GM20000 (cell line): ENCODE results near the gene KLHL24.
"Not testable (repeated sequence)": the region's sequence is repeated elsewhere in the genome, so short reads cannot be mapped to it uniquely, and the experiment has no call there.

Experiments used
- DNase-seq: peaks from one replicate; pipeline ENCODE4 v3.0.0; 2012; ENCODE audit warnings: low spot score
- TF ChIP-seq, protein P1 (sequence below): IDR thresholded peaks from 2 replicates; pipeline ENCODE4 v1.5.1; 2012; ENCODE audit warnings: mild to moderate bottlenecking, control low read depth; ENCODE audit errors: extremely low read depth, missing control alignments

The KLHL24 gene

DNA sequence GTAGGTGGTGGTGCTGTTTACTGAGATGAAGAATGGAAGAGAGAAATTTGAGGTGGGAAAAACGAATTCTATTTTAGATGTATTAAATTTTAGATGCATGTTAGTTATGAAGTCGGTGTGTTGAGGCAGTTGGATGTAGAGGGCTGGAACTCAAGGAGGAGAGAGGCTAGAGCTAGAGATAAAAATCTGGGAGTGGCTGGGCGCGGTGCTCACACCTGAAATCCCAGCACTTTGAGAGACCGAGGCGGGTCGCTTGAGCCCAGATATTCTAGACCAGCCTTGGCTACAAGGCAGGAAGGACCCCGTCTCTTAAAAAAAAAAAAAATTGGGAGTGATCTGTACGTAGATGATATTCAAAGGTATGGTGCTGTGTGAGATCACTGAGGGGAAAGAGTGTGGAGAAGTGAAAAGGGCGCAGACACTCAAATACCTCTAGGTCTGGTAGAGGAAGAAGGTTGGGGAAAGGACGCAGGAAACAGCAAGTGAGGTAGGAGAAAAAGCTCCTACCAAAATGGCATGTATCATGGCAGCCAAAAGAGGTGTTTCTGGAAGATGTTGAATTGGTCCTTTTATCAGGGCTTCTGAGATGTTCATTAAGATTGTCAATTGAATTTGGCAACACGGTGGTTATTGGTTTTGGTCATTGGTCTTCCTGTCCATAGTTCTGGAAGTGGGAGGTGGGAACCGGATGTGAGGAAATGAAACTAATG is 64.0 kb downstream of the KLHL24 start:
- TF ChIP-seq, protein P1, sequence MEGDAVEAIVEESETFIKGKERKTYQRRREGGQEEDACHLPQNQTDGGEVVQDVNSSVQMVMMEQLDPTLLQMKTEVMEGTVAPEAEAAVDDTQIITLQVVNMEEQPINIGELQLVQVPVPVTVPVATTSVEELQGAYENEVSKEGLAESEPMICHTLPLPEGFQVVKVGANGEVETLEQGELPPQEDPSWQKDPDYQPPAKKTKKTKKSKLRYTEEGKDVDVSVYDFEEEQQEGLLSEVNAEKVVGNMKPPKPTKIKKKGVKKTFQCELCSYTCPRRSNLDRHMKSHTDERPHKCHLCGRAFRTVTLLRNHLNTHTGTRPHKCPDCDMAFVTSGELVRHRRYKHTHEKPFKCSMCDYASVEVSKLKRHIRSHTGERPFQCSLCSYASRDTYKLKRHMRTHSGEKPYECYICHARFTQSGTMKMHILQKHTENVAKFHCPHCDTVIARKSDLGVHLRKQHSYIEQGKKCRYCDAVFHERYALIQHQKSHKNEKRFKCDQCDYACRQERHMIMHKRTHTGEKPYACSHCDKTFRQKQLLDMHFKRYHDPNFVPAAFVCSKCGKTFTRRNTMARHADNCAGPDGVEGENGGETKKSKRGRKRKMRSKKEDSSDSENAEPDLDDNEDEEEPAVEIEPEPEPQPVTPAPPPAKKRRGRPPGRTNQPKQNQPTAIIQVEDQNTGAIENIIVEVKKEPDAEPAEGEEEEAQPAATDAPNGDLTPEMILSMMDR = no peak
- no peak for DNase-seq

DNA sequence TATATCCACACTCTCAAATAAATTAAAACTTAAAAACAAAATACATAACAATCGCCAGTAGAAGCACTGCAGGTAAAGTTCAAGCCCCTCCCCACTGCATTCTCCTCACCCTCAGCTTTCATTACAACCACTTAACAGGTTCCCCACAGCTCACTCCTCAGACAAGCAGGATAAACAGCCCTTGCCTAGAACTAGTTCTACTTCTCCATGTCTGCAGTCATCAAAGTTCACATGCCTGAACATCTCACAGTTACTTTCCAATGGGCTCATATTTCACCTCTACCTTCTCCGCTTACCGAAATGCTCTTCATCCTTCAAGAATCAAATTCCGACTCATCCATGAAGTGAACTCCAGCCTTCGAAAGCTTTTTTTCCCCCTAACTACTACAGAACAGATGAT is 66.3 kb downstream of the KLHL24 start:
- TF ChIP-seq, protein P1 = no peak
- DNase-seq = no peak

DNA sequence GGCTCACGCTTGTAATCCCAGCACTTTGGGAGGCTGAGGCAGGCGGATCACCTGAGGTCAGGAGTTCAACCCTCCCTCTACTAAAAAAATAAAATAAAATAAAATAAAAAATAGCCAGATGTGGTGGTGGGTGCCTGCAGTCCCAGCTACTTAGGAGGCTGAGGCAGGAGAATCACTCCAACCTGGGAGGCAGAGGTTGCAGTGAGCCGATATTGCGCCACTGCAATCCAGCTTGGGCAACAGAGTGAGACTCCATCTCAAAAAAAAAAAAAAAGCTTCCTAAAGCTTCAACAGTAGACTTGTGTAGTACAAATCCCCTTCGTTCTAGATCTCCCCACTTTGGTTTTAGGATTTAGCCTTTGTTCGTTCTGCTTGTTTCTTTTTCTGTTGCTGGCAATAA is 68.5 kb downstream of the KLHL24 start:
- not testable (repeated sequence) for DNase-seq

DNA sequence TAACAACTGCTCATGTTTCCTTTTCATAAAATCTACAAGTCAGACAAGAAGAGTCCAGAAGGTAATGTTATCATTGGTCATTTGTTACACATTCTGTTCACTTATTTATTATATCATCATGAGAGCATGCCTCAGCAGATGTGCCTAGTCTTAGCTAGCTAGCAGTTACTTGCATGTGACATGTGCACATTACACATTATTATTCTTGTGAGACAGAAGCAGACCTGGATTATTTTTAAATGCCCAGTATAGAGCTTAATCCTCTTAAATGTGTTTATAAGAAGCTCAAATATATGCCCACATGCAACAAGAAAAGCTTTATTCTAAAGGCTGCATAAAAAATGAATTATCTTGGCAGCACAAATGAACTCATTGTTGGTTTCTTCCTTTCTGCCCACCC is 74.8 kb downstream of the KLHL24 start:
- TF ChIP-seq, protein P1 = no peak
- DNase-seq = no peak

DNA sequence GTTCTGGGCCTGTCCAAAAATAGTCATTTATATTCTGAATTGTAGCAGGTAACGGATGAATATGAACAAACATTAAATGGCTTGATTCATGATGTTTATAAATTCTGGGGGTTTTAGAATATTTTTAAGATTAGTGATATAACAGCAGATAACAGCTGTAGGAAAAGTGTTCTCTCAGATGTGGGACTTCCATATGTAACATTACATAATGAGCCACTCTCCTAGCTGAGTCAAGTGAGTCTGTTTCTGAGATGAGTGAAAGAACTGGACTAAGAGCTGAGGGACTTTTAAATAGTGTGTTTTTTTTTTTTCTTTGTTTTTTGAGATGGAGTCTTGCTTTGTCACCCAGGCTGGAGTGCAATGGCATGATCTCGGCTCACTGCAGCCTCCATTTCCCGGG is 76.1 kb downstream of the KLHL24 start:
- DNase-seq = no peak
- TF ChIP-seq, protein P1 = no peak

DNA sequence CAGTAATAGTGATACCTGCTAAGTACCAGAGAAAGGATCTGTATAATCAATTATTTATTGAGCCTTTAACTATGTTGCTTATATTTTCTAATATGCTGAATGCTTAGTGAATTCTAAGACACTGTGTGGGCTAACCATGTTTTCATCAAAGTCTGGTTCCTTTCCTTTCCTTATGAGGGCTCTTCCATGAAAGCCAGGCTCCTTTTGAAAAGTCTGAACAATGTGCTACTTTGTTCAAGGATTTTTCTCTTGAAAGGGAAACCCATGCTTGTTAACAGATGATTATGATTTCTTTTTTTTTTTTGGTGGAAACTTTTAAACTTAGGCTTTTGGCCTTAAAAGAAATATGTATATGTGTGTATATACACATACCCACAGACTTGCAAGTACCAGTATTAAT is 79.2 kb downstream of the KLHL24 start:
- TF ChIP-seq, protein P1 = no peak
- DNase-seq = no peak

DNA sequence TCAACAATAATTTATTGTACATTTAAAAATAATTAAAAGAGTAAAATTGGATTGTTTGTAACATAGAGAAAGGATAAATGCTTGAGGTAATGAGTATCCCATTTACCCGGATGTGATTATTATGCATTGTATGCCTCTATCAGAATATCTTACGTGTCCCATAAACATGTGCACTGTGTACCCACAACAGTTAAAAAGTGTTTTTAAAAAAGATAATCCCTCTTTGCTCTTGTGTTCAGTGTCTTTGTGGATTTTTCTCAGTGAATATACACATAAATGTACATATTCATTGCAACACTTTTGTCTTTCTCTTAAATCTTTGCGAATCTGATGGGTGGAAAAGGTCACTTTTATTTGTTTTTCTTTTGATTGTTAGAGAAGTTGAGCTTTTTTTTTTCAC is 82.6 kb downstream of the KLHL24 start:
- TF ChIP-seq, protein P1 = no peak
- DNase-seq = no peak

DNA sequence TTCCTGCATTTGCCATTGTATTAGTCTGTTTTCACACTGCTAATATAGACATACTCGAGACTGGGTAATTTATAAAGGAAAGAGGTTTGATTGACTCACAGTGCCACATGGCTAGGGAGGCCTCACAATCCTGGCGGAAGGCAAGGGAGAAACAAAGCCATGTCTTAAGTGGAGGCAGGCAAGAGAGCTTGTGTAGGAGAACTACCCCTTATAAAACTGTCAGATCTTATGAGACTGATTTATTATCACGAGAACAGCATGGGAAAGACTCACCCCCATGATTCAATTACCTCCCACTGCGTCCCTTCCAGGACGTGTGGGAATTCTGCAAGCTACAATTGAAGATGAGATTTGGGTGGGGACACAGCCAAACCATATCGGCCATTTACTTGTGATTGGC is 90.0 kb downstream of the KLHL24 start:
- DNase-seq = no peak
- TF ChIP-seq, protein P1 = no peak
